ENCODE measurements around the gene PDE10A.

- TF ChIP-seq, protein P1, sequence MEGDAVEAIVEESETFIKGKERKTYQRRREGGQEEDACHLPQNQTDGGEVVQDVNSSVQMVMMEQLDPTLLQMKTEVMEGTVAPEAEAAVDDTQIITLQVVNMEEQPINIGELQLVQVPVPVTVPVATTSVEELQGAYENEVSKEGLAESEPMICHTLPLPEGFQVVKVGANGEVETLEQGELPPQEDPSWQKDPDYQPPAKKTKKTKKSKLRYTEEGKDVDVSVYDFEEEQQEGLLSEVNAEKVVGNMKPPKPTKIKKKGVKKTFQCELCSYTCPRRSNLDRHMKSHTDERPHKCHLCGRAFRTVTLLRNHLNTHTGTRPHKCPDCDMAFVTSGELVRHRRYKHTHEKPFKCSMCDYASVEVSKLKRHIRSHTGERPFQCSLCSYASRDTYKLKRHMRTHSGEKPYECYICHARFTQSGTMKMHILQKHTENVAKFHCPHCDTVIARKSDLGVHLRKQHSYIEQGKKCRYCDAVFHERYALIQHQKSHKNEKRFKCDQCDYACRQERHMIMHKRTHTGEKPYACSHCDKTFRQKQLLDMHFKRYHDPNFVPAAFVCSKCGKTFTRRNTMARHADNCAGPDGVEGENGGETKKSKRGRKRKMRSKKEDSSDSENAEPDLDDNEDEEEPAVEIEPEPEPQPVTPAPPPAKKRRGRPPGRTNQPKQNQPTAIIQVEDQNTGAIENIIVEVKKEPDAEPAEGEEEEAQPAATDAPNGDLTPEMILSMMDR (conservative IDR thresholded peaks at IDR 0.05 in 1 of 2, IDR thresholded peaks at IDR 0.05 in 1 of 2; ENCODE audit: extremely low read depth in 1 of 2, insufficient read depth in 1 of 2, low read depth in 1 of 2, low read length in 2 of 2), result no peak
- TF ChIP-seq EZH2 (IDR thresholded peaks at IDR 0.05; ENCODE audit: borderline replicate concordance, low read length), result no peak
Measured at GRCh38 chr6:165340532-165340931, 322.5 kb downstream of the PDE10A start.
